IPS-11a (cell line): ENCODE data around the gene STXBP1.
A peak's percentile ranks its signal among the peaks of the same experiment; 100 is the strongest.

Experiments
- H3K4me3 ChIP-seq: one replicate; pipeline ENCODE4 v1.5.1; 2013; ENCODE audit warnings: low read depth, low read length, control low read depth

STXBP1 gene

DNA sequence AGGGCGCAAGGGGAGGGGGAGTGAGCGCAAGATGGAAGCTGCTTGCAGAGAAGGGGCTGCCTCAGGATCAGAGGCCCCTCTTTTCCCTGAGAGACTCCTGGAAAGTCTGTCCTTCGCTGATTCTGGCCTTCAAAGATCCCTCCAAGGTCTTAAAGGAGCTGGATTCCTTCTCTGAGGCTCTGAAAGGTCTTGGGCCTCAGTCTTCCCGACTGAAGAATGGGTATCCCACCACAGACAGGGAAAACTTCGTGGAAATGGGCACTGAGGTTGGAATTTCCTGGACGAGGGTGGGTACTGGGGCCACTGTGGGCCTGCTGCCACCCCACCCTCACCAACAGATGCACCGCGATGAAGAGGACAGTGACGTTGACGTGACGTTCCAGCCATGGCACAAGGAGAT is 100.3 kb downstream of the STXBP1 start:
- no peak overlapping the region for H3K4me3 ChIP-seq

- H3K4me3 ChIP-seq: no peak overlapping the region
These were observed 100.8 kb downstream of the STXBP1 start for GRCh38 chr9:127712867-127713266.

DNA sequence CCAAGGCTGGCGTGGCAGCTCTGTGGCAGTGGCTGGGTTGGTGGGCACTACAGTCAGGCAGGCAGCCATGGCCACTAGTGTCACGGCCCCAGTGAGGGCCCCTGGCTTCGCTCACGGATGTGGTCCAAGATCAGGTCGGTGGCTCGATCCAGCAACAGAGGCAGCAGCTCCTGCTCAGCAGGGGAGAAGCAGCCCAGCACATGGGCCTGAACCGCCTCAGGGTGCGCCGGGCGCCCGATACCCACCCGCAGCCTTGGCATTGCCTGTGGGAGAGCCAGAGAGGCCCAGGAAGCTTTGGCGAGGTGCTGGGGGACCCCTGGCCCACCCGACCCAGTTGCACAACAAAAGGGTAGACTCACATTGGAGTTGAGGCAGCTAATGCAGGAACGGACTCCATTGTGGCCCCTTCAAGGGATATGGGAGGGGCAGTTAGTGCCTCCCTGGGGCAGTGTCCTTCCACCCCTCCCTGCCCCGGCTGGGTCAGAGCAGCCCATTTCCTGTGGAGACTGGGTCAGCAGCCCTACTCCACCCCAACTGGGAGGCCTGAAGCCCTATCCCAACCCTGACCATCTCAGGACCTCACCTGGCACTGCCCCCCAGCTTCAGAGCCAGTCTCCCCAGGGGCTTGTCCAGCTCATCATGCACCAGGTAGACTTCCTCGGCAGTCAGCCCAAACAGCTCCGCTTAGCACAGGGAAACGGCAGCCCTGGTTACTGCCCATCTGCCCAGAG is 102.1 kb downstream of the STXBP1 start:
- no peak overlapping the region for H3K4me3 ChIP-seq

- H3K4me3 ChIP-seq: peak overlapping the region; percentile 59
These were observed 102.9 kb downstream of the STXBP1 start for GRCh38 chr9:127714951-127715469.

GRCh38 chr9:127715470-127716337 is 103.6 kb downstream of the STXBP1 start, which contains the start of the genes PTRH1 and TTC16:
Gene PTRH1 (minus strand): TSS chr9:127715663. CDS start chr9:127715639, 24 bp downstream.
Gene TTC16 (plus strand): TSS chr9:127716079. CDS start chr9:127716146, 67 bp downstream.
- H3K4me3 ChIP-seq: peak within 1 kb of the TSS; percentile 59

- H3K4me3 ChIP-seq: no peak overlapping the region
These were observed 104.3 kb downstream of the STXBP1 start for GRCh38 chr9:127716412-127716811.

- H3K4me3 ChIP-seq: no peak overlapping the region
These were observed 105.7 kb downstream of the STXBP1 start for GRCh38 chr9:127717766-127718165.

DNA sequence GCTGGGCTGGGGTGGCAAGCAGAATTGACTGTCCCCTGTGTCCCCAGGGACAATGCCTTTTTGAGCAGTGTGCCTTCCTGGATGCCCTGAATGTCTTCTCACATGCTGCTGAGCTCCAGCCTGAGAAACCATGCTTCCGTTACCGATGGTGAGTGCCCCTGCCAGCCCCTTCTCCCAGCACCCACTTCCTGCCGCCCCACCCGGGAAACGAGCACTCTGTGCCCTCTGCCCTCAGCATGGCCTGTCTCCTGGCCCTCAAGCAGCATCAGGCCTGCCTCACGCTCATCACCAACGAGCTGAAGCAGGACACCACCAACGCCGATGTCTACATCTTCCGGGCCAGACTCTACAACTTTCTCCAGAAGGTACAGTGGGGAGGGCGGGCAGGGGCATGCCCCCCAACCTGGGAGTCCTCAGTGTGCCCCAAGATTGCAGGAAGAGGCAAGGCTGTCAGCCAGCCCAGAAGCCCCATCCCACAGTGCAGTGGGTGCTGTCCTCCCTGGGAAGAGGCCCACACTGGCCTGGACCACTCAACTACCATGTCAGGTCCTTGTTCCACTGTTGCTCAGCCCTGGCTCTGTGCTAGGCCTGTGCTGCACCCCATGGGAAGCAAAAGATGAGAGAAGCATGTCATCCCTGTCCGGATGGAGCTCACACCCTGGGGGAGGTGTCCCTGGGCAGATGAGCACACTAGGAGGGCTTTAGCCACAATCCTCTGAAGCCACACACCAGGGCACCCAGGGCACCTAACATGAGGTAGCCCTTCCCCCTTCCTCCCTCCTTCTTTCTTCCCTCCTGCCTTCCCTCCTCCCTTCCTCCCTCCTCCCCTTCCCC is 108.2 kb downstream of the STXBP1 start:
- no peak overlapping the region for H3K4me3 ChIP-seq

GRCh38 chr9:127720865-127721227 is 108.8 kb downstream of the STXBP1 start:
- H3K4me3 ChIP-seq: no peak overlapping the region

DNA sequence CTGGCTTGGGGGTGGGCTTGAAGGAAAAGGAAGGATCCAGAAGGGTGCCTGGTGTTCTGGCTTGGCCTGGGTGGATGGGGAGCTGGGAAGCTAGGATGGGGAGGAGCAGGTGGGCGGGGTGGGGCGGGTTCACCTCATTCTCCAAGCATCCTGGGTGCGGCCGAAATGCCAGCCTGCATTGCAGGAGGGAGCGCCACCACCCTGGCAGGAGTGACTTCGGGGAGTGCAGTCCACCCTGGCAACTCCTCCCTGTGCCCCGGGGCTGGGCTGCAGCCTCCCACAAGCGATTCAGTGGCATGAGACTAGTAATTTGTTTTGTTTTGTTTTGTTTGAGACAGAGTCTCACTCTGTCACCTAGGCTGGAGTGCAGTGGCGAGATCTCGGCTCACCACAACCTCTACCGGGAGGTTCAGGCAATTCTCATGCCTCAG is 109.3 kb downstream of the STXBP1 start:
- H3K4me3 ChIP-seq: no peak overlapping the region

- no peak overlapping the region for H3K4me3 ChIP-seq
These were observed 110.1 kb downstream of the STXBP1 start for GRCh38 chr9:127722055-127722745.

DNA sequence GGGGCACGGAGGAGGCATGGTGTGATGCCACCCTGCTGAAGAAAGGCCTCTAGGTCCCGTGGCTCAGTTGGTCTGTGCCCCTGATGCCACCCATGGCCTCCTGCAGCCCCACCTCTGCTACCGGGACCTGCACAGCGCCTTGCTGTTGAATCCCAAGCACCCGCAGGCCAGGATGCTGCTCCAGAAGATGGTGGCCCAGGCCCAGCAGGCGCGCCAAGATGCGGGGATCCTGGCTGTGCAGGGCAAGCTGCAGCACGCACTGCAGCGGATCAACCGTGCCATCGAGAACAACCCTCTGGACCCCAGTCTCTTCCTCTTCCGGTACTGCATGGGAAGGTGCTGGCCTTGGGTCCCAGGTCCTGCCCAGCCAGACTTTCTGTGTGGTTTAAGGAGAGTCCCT is 110.9 kb downstream of the STXBP1 start:
- no peak overlapping the region for H3K4me3 ChIP-seq

DNA sequence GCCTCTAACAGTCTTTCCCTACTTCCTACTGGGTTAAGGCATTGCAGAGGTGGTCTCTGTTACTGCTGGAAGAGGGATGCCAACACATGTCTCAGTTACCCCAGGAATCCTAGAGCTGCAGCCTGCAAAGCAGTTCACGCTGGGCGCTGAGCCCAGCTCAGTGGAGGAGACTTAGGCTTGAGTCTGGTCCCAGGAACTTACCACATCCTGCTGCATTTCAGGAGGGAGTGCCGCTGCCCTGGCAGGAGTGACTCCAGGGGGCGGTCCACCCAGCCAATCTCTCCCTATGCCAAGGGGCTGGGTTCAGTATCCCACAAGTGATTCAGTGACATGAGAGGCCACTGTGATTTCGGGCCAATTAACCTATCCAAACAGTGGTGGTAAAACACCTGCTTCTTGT is 111.4 kb downstream of the STXBP1 start:
- H3K4me3 ChIP-seq: no peak overlapping the region

GRCh38 chr9:127724012-127724411 is 111.9 kb downstream of the STXBP1 start:
- no peak overlapping the region for H3K4me3 ChIP-seq

GRCh38 chr9:127726871-127727270 is 114.8 kb downstream of the STXBP1 start:
- no peak overlapping the region for H3K4me3 ChIP-seq

DNA sequence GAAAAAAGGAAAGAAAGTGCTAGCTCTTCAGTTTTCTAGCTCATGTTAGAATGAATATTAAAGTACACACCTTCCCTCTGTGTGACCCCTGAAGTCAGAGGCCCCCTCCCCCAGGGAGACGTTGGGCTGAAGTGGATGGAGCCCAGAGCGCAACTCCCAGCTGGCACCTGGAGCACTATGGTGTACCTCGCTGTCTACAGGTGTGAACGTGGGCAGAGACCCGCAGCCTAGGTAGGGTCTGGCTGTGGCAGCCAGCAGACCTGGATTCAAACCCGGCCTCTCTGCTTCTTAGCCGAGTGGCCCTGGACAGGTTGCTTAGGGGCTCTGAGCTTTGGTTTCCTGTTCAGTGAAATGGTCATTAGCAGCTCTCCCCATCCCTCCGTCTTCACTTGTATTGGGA is 116.7 kb downstream of the STXBP1 start:
- no peak overlapping the region for H3K4me3 ChIP-seq

- H3K4me3 ChIP-seq: no peak overlapping the region
These were observed 117.6 kb downstream of the STXBP1 start for GRCh38 chr9:127729522-127730256.

DNA sequence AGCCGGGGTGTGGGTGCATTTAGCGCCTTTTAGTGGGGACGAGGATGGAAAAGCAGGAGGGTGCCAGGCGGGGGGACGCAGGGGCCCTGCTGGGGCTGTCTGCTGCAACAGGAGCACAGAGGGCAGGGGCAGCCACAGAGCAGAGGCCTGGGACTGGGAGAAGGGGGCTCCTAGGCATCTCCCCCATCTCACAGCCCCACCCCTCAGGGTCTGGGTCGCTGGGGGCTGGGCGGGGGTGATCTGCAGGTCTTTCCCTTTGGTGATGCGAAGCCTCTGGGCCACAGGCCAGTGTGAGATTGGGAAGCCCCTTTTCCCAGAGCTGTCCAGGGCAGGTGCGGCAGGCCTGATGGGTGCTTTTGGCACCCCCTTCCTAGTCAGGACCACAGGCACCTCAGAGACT is 118.2 kb downstream of the STXBP1 start:
- no peak overlapping the region for H3K4me3 ChIP-seq

GRCh38 chr9:127730799-127731410 is 118.8 kb downstream of the STXBP1 start:
- H3K4me3 ChIP-seq: no peak overlapping the region
